ENCODE measurements around the gene LIPF.
A peak's percentile ranks its signal among the peaks of the same experiment; 100 is the strongest.
"Not testable (repeated sequence)": the region's sequence is repeated elsewhere in the genome, so short reads cannot be mapped to it uniquely, and the experiment has no call there.

LIPF gene

GRCh38 chr10:88676283-88677060 lies 12.2 kb downstream of the LIPF start:
- no peak for DNase-seq

DNA sequence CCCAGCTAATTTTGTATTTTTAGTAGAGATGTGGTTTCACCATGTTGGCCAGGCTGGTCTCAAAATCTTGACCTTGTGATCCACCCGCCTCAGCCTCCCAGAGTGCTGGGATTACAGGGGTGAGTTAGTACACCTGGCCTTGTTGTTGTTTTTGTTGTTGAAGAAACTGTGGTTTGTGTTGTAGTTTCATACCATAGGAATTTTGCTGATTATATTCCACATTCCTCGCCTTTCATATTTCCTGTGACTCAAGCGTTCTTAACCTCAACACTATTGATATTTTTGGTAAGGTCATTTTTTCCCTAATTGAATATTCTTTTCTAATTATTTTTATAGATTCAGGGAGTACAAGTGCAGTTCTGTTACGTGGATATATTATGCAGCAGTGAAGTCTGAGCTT lies 16.7 kb downstream of the LIPF start:
- no peak for DNase-seq

DNA sequence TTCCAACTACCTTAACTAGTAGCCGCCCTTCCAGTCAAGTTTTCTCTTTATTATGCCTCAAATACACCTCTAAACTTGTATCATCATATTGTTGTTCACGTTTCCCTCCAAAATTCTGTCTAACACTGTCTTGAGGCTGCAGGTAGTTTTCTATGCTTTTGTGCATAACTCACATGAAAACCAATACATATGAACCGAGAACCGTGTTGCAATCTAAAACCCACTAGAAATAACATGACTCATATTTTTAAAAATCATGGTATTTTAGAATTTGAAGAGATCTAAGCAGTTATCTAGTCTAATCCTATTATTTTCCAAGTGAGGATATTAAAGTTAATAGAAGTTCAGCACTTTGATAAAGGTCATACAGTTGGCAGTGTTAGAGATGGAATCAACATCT lies 18.2 kb downstream of the LIPF start:
- DNase-seq: no peak

- DNase-seq: peak; percentile 37
These were observed 23.7 kb downstream of the LIPF start for GRCh38 chr10:88687853-88688467.

GRCh38 chr10:88689366-88689765 lies 25.1 kb downstream of the LIPF start:
- no peak for DNase-seq

DNA sequence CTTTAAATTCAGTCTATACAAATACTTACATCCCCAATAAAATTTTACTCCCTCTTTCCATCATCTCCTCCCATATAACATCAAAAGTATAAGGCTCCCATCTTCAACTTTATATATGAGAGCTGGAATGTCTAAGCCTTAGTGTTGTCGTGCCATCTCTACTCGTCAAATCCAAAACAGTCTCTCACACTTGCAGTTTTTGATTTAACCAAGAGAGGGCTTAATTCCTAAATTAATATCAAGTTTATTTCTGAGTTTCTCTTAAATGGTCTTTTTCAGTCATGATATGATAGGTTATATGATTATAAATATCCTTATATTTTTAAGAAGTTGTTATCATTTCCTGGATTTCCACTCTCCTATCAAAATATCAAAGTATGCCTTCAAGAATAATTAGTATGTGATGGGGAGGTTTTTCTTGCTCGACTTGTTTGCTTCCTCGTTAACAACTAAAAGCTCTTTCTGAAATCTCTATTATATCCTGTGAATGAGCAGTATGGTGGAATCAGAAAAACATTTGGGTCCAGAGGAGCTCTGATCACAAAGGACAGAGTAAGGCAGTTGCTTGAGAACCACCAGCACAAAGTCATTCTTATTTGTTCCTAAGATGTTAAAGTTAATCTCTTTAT lies 29.3 kb downstream of the LIPF start:
- DNase-seq: peak; percentile 26

GRCh38 chr10:88702848-88703597 lies 38.8 kb downstream of the LIPF start:
- no peak for DNase-seq

- DNase-seq: no peak
These were observed 41.7 kb downstream of the LIPF start, which contains the start of gene LIPK for GRCh38 chr10:88705958-88706357. Gene LIPK (plus strand): TSS chr10:88706249. CDS start chr10:88724544, 18,295 bp downstream.

DNA sequence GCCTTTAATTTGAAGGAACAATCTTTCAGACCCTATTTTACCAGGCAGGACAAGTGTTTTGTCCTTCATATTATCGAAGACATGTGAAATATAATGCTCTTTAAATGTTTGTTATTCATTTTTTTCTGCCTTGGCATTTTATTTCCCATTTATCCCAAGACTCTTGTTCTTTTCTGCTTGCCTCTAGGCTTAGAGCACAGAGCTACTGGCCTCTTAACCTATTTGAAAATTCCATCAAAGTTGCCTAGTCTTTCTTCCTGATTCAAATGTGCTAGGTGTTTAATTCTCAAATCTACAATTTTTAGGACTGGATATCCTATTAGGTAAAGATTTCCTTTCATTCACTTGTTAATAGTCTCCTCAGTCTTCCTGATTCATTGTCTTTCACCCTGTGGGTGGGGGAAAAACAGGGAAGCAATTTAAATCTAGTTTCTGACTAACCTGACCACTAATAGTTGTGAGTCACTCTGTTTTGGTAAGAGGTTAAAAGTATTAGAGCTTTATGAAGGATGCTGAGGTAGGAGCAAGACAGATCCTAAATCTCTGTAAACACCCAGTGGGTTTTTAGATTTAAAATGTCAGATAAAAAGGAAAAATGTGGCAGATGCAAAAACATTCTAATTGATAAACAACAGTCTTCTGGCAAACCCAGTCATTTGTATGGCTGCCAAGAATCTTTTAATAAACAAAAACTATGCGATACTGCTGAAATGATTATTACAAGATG lies 43.4 kb downstream of the LIPF start:
- DNase-seq: peak; percentile 46

DNA sequence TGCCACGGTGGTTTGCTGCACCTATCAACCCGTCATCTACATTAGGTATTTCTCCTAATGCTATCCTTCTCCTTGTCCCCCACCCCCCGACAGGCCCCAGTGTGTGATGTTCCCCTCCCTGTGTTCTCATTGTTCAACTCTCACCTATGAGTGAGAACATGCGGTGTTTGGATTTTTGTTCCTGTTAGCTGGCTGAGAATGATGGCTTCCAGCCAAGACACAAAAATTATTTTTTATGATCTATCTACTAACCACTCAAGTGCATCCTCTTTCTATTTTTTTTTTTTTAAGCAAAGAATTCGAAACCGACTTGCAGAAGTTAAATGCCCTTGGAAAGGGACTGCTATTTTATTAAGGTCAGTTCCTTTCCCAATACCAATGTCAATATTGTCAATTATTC lies 45.1 kb downstream of the LIPF start:
- DNase-seq: not testable (repeated sequence)

- DNase-seq: no peak
These were observed 51.3 kb downstream of the LIPF start for GRCh38 chr10:88715517-88715916.

GRCh38 chr10:88721392-88721791 lies 57.1 kb downstream of the LIPF start:
- DNase-seq: no peak

GRCh38 chr10:88725798-88726197 lies 61.6 kb downstream of the LIPF start:
- no peak for DNase-seq

DNA sequence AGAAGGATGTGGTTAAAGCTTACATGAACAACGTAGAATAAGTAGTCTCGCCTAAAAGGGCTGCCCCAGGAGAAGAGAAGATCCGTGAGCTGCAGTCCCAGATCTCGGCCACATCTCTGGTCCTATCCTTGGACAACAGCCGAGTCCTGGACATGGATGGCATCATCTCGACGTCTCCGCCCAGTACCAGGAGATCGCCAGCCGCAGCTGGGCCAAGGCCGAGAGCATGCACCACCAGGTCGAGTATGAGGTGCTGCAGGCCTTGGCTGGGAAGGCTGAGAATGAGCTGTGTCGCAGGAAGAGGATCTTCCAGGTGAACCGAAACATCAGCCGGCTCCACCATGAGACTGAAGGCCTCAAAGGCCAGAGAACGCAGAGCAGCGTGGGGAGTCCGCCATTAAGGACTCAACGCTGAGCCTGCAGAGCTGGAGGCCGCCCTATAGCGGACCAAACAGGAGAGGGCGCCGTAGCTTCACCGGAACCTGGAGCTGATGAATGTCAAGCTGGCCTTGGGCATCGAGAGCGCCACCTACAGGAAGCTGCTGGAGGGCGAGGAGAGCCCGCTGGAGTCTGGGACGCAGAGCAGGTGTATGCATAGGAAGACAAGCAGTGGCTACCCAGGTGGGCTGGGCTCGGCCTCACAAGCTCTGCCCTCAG lies 64.0 kb downstream of the LIPF start:
- peak; percentile 4 for DNase-seq
